Measurements from ENCODE around the gene CBLB.
A peak's percentile ranks its signal among the peaks of the same experiment; 100 is the strongest.

CBLB gene

DNA sequence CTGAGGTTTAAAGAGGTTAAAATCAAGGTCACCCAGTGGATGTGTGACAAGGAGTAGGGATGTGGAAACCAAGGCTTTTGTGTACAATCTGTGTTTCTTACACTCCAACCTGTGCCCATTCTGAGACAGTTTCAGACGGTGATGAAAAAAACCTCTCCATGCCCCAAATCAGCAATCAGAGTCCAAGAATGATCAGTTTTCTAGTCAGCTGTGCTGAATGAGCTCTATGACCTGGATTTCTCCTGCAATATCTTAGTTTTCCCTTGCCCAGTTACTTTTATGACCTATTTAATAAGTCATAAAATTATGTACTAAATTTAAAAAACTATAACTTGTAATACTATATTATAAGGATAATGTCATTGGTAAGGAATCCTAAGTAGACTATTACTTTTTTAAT, 37.5 kb upstream of the CBLB start:
- H3K9ac ChIP-seq (ENCODE audit: insufficient read length), result no peak overlapping the region
- H3K4me3 ChIP-seq, result no peak overlapping the region
- H3K9me3 ChIP-seq (ENCODE audit: low read depth, low read length), result no peaks in the 10 kb centered on the region
- H3K27ac ChIP-seq, result no peak overlapping the region
- no peaks in the 10 kb centered on the region for H3K36me3 ChIP-seq (ENCODE audit: insufficient read depth, low read length)
- TF ChIP-seq FOXP2 (optimal IDR thresholded peaks at IDR 0.05; ENCODE audit: control extremely low read depth, extremely low read length, insufficient read depth) (no peak), EZH2 (IDR thresholded peaks at IDR 0.05) (no peak), POLR2AphosphoS5 (IDR thresholded peaks at IDR 0.05; ENCODE audit: borderline replicate concordance, low read depth, low read length) (no peak)
- no peak for DNase-seq (ENCODE audit: low read depth, low spot score)

DNA sequence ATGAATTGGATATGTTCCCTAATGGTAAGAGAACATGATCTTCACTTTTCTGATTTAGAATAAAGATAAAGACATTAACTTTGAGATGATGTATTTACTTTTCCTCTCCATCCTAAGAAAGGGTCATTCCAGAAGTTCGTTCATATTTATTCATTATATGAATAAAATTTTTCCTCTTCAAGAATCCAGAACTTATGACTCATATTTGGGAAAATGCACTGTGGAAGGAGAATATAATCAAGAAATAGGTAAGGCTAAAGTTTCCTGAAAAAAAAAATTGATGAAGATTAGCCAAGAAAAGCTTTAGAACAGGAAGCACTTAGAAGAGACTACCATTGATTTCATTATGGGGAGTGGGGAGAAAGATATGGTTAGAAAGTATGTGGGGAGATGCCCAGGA, 36.5 kb upstream of the CBLB start:
- H3K9ac ChIP-seq (ENCODE audit: insufficient read length), result no peak overlapping the region
- no peak overlapping the region for H3K27ac ChIP-seq
- no peaks in the 10 kb centered on the region for H3K9me3 ChIP-seq (ENCODE audit: low read depth, low read length)
- H3K4me3 ChIP-seq, result no peak overlapping the region
- TF ChIP-seq FOXP2 (optimal IDR thresholded peaks at IDR 0.05; ENCODE audit: control extremely low read depth, extremely low read length, insufficient read depth), result no peak
- no peak for TF ChIP-seq POLR2AphosphoS5 (IDR thresholded peaks at IDR 0.05; ENCODE audit: borderline replicate concordance, low read depth, low read length)
- TF ChIP-seq EZH2 (IDR thresholded peaks at IDR 0.05), result no peak
- H3K36me3 ChIP-seq (ENCODE audit: insufficient read depth, low read length), result no peaks in the 10 kb centered on the region
- no peak for DNase-seq (ENCODE audit: low read depth, low spot score)

DNA sequence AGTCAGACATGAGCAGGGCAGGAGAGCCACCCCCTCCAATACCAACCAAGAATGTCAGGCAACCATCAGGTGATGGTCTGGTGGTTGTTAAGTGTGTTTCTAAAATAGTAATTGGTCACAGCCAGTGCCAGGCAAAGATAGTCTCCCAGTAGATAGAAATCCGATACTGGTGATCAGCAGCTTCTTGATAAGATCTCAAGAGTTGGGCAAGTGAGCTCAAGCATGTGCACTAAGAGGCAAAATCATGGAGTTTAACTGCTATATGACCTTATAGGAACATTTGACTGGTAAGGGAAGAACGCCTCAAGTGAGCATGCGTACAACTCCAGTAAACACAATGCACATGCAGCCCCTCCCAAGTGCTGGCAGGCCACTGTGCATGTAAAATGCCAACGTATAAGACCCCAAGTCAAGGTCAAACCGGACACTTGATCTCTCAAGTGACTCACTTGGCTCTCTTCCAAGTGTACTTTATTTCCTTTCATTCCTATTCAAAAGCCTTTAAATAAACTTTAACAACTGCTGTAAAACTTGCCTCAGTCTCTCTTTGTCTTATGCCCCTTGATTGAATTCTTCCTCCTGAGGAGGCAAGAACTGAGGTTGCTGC, 36.0 kb upstream of the CBLB start:
- Histone ChIP-seq H3K27ac (no peak overlapping the region), H3K9ac (ENCODE audit: insufficient read length) (no peak overlapping the region), H3K4me3 (no peak overlapping the region), H3K9me3 (ENCODE audit: low read depth, low read length) (no peaks in the 10 kb centered on the region), H3K36me3 (ENCODE audit: insufficient read depth, low read length) (no peaks in the 10 kb centered on the region)
- TF ChIP-seq FOXP2 (optimal IDR thresholded peaks at IDR 0.05; ENCODE audit: control extremely low read depth, extremely low read length, insufficient read depth), result no peak
- TF ChIP-seq EZH2 (IDR thresholded peaks at IDR 0.05), result no peak
- no peak for TF ChIP-seq POLR2AphosphoS5 (IDR thresholded peaks at IDR 0.05; ENCODE audit: borderline replicate concordance, low read depth, low read length)
- DNase-seq (ENCODE audit: low read depth, low spot score), result no peak

DNA sequence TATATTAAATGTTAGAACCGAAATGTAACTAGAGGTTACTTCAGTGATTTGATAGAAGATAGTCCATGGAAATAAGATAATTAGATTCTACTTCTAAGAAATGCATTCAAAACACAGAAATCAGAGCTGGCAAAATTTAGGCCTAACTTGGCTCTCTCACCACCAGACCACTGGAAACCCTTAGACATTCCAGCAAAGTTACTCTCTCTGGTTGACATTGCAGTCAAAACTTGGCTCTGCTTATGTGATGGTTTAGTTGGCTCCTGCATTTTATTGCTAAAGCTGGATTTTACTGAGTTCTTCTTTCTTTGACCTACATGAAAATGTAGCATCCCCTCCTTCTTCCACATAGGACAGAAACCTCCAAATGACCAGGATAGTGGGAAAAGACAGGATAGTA, 35.4 kb upstream of the CBLB start:
- no peak for DNase-seq (ENCODE audit: low read depth, low spot score)
- Histone ChIP-seq H3K27ac (no peak overlapping the region), H3K9me3 (ENCODE audit: low read depth, low read length) (no peaks in the 10 kb centered on the region), H3K4me3 (no peak overlapping the region), H3K36me3 (ENCODE audit: insufficient read depth, low read length) (no peaks in the 10 kb centered on the region), H3K9ac (ENCODE audit: insufficient read length) (no peak overlapping the region)
- TF ChIP-seq POLR2AphosphoS5 (IDR thresholded peaks at IDR 0.05; ENCODE audit: borderline replicate concordance, low read depth, low read length) (no peak), EZH2 (IDR thresholded peaks at IDR 0.05) (no peak), FOXP2 (optimal IDR thresholded peaks at IDR 0.05; ENCODE audit: control extremely low read depth, extremely low read length, insufficient read depth) (no peak)

DNA sequence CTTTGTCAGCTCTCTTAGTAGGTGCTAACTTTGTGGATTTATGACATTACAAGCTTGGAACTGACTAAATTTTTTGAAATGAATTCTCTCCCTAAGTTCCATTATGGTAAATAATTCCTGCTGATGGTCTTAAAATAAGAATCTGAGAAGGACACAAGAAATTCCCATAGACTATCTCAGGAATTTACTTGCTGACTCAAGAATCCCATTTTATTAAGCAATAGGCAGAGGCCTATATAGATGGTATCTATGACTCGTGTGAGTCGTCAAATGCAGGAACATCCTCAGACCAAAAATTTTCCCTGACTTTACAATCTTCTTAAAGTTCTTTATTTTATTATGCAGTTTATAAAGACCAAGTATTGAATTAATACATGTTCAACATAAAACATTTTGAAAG, 30.7 kb upstream of the CBLB start:
- H3K36me3 ChIP-seq (ENCODE audit: insufficient read depth, low read length), result no peaks in the 10 kb centered on the region
- H3K27ac ChIP-seq, result peak overlapping the region; percentile 86
- no peak overlapping the region; the same call in 1 of the 2 replicates for H3K4me3 ChIP-seq
- no peaks in the 10 kb centered on the region for H3K9me3 ChIP-seq (ENCODE audit: low read depth, low read length)
- DNase-seq (ENCODE audit: low read depth, low spot score), result peak; percentile 50
- peak overlapping the region; percentile 59 for H3K9ac ChIP-seq (ENCODE audit: insufficient read length)
- no peak for TF ChIP-seq FOXP2 (optimal IDR thresholded peaks at IDR 0.05; ENCODE audit: control extremely low read depth, extremely low read length, insufficient read depth)
- TF ChIP-seq POLR2AphosphoS5 (IDR thresholded peaks at IDR 0.05; ENCODE audit: borderline replicate concordance, low read depth, low read length), result no peak; the same call in 1 of the 2 replicates
- no peak for TF ChIP-seq EZH2 (IDR thresholded peaks at IDR 0.05)

DNA sequence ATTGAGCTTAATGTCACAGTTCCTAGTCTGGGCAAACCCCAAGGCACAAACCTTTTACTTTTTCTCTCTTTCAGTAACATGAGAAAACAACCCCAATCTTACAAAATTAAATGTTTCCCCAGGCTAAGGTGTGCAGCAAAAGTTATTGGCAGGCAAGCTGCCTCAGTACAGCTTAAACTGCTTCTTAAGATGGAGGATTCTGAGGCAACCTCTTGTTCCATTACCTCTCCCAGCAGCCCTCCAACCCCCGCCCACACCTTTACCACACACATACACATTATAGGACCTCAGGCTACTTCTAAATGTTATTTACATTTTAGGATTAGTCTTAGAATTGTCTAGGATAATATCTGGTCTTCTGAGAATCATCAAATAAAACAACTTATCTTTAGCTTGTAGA, 22.3 kb upstream of the CBLB start:
- DNase-seq (ENCODE audit: low read depth, low spot score), result no peak
- Histone ChIP-seq H3K36me3 (ENCODE audit: insufficient read depth, low read length) (no peaks in the 10 kb centered on the region), H3K9me3 (ENCODE audit: low read depth, low read length) (no peaks in the 10 kb centered on the region), H3K4me3 (no peak overlapping the region), H3K27ac (no peak overlapping the region), H3K9ac (ENCODE audit: insufficient read length) (no peak overlapping the region)
- no peak for TF ChIP-seq FOXP2 (optimal IDR thresholded peaks at IDR 0.05; ENCODE audit: control extremely low read depth, extremely low read length, insufficient read depth)
- TF ChIP-seq POLR2AphosphoS5 (IDR thresholded peaks at IDR 0.05; ENCODE audit: borderline replicate concordance, low read depth, low read length), result no peak
- TF ChIP-seq EZH2 (IDR thresholded peaks at IDR 0.05), result no peak

DNA sequence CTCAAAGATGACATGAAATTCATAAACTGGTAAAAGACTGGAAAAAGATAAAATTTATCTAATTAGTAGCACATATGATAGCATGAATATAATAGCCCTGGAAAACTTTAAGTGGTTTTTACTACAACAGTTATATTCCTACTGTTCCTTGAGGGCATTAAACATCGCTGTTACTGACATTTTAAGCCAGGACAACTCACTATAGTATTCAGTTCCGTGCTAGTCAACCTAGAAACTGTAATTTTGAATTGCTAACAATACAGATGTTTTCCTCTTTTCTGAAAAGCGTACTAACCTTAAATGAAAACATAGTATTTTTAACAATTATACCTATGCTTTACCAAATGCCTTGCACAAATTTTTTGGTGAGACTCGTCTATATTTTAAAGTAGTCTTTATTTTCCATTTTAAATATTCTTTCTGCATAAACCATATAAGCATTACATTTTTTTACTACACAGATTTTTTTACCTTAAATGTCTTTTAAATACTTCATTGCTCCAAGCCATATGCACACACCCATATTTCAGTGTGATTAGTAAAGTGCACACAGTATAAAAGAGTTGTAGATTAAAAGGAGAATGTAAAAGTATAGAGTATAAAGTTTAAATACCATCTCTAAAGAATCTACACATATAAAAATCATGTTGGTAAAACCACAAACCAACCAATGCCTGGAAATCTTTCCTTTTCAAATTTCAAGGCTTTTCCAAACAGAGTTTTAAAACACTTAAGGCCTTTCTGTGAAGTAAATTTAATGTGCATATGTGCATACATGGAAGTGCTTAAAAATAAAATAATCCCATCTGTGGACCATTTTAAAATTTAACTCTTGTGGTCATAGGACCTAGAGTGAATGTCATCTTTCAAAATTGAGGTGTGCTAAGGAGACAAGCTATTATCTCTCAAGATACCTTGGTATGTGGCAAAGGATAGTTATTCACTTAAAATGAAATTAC, 20.1 kb upstream of the CBLB start:
- Histone ChIP-seq H3K9ac (ENCODE audit: insufficient read length) (no peak overlapping the region), H3K27ac (no peak overlapping the region), H3K36me3 (ENCODE audit: insufficient read depth, low read length) (no peaks in the 10 kb centered on the region), H3K9me3 (ENCODE audit: low read depth, low read length) (no peaks in the 10 kb centered on the region), H3K4me3 (no peak overlapping the region)
- no peak for DNase-seq (ENCODE audit: low read depth, low spot score)
- TF ChIP-seq POLR2AphosphoS5 (IDR thresholded peaks at IDR 0.05; ENCODE audit: borderline replicate concordance, low read depth, low read length) (no peak), EZH2 (IDR thresholded peaks at IDR 0.05) (no peak), FOXP2 (optimal IDR thresholded peaks at IDR 0.05; ENCODE audit: control extremely low read depth, extremely low read length, insufficient read depth) (no peak)

DNA sequence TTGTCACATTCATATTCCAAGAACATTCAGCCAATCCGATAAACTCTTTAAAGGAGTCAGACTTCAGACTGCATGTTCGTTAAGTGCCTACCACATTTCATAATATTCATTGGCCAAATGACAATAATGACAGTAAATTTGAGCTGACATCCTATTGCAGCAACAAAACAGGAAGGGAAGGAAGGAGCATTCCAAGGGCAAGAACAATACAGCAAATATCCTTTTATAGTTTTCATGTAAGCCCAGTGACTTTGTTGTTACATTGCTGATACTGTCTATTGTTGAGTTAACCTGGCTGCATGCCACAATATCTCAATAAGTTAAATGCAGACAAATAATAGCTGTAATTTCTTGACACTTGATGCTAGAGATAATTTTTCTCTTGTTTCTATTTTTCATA, 16.4 kb upstream of the CBLB start:
- DNase-seq (ENCODE audit: low read depth, low spot score), result no peak

More for the DNA sequence above, 16.4 kb upstream of the CBLB start:
- Histone ChIP-seq H3K4me3 (no peak overlapping the region), H3K27ac (no peak overlapping the region), H3K36me3 (ENCODE audit: insufficient read depth, low read length) (no peaks in the 10 kb centered on the region), H3K9ac (ENCODE audit: insufficient read length) (no peak overlapping the region), H3K9me3 (ENCODE audit: low read depth, low read length) (no peaks in the 10 kb centered on the region)
- TF ChIP-seq EZH2 (IDR thresholded peaks at IDR 0.05) (no peak), FOXP2 (optimal IDR thresholded peaks at IDR 0.05; ENCODE audit: control extremely low read depth, extremely low read length, insufficient read depth) (no peak), POLR2AphosphoS5 (IDR thresholded peaks at IDR 0.05; ENCODE audit: borderline replicate concordance, low read depth, low read length) (no peak)
